Measurements from ENCODE around the gene MAPRE2.

The MAPRE2 gene

GRCh38 chr18:35086704-35087103 is 45.5 kb downstream of the MAPRE2 start:
- peaks cover 50% of the 10 kb centered on the region for H3K4me1 Mint-ChIP-seq (ENCODE audit: low read depth)
- no peaks in the 10 kb centered on the region for H3K9me3 Mint-ChIP-seq

GRCh38 chr18:35087726-35088125 is 46.5 kb downstream of the MAPRE2 start:
- peaks cover 53% of the 10 kb centered on the region for H3K4me1 Mint-ChIP-seq (ENCODE audit: low read depth)
- no peaks in the 10 kb centered on the region for H3K27me3 Mint-ChIP-seq
- no peaks in the 10 kb centered on the region for H3K9me3 Mint-ChIP-seq
- peaks cover 34% of the 10 kb centered on the region for H3K36me3 Mint-ChIP-seq (ENCODE audit: low read depth)
- no peak overlapping the region for H3K27ac Mint-ChIP-seq
- H3K4me3 Mint-ChIP-seq, result no peak overlapping the region

More at GRCh38 chr18:35086704-35087103, 45.5 kb downstream of the MAPRE2 start:
- Mint-ChIP-seq H3K27ac (no peak overlapping the region), H3K4me3 (no peak overlapping the region), H3K36me3 (ENCODE audit: low read depth) (peaks cover 33% of the 10 kb centered on the region), H3K27me3 (no peaks in the 10 kb centered on the region)

- Mint-ChIP-seq H3K4me1 (ENCODE audit: low read depth) (peaks cover 49% of the 10 kb centered on the region), H3K27me3 (no peaks in the 10 kb centered on the region), H3K36me3 (ENCODE audit: low read depth) (peaks cover 27% of the 10 kb centered on the region), H3K4me3 (no peak overlapping the region), H3K9me3 (no peaks in the 10 kb centered on the region), H3K27ac (no peak overlapping the region)
These were observed 47.7 kb downstream of the MAPRE2 start for GRCh38 chr18:35088921-35089320.

- no peak overlapping the region for H3K27ac Mint-ChIP-seq
- H3K27me3 Mint-ChIP-seq, result no peaks in the 10 kb centered on the region
- peaks cover 49% of the 10 kb centered on the region for H3K4me1 Mint-ChIP-seq (ENCODE audit: low read depth)
- H3K4me3 Mint-ChIP-seq, result no peak overlapping the region
- H3K9me3 Mint-ChIP-seq, result no peaks in the 10 kb centered on the region
- H3K36me3 Mint-ChIP-seq (ENCODE audit: low read depth), result peaks cover 25% of the 10 kb centered on the region
These were observed 48.2 kb downstream of the MAPRE2 start for GRCh38 chr18:35089382-35089781.

- Mint-ChIP-seq H3K4me3 (no peak overlapping the region), H3K27ac (no peak overlapping the region), H3K4me1 (ENCODE audit: low read depth) (peaks cover 51% of the 10 kb centered on the region), H3K9me3 (no peaks in the 10 kb centered on the region), H3K27me3 (no peaks in the 10 kb centered on the region), H3K36me3 (ENCODE audit: low read depth) (peaks cover 21% of the 10 kb centered on the region)
These were observed 48.8 kb downstream of the MAPRE2 start for GRCh38 chr18:35089891-35090550.

DNA sequence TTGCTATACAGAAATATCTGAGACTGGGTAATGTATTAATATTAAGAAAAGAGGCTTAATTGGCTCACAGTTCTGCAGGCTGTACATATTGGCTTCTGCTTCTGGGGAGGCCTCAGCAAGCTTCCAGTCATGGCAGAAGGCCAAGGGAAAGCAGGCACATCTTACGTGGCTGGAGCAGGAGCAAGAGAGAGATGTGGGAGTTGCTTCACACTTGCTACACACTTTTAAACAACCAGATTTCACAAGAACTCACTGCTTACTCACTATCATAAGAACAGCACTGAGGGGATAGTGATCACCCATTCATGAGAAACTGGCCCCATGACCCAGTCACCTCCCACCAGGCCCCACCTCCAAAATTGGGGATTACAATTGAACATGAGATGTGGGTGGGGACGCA is 50.6 kb downstream of the MAPRE2 start:
- Mint-ChIP-seq H3K27me3 (no peaks in the 10 kb centered on the region), H3K4me3 (no peak overlapping the region), H3K4me1 (ENCODE audit: low read depth) (peaks cover 61% of the 10 kb centered on the region), H3K9me3 (no peaks in the 10 kb centered on the region), H3K27ac (no peak overlapping the region), H3K36me3 (ENCODE audit: low read depth) (peaks cover 19% of the 10 kb centered on the region)

GRCh38 chr18:35095983-35096676 is 54.9 kb downstream of the MAPRE2 start:
- Mint-ChIP-seq H3K4me3 (peak overlapping the region; percentile 24), H3K27ac (peak overlapping the region; percentile 79), H3K27me3 (no peaks in the 10 kb centered on the region), H3K36me3 (ENCODE audit: low read depth) (peaks cover 35% of the 10 kb centered on the region), H3K4me1 (ENCODE audit: low read depth) (peaks cover 48% of the 10 kb centered on the region), H3K9me3 (no peaks in the 10 kb centered on the region)

GRCh38 chr18:35096677-35097011 is 55.4 kb downstream of the MAPRE2 start:
- Mint-ChIP-seq H3K4me1 (ENCODE audit: low read depth) (peaks cover 49% of the 10 kb centered on the region), H3K36me3 (ENCODE audit: low read depth) (peaks cover 40% of the 10 kb centered on the region), H3K4me3 (no peak overlapping the region), H3K27me3 (no peaks in the 10 kb centered on the region), H3K9me3 (no peaks in the 10 kb centered on the region), H3K27ac (peak overlapping the region; percentile 50)

- H3K36me3 Mint-ChIP-seq (ENCODE audit: low read depth), result peaks cover 45% of the 10 kb centered on the region
- H3K27me3 Mint-ChIP-seq, result no peaks in the 10 kb centered on the region
- H3K4me3 Mint-ChIP-seq, result no peak overlapping the region
- no peaks in the 10 kb centered on the region for H3K9me3 Mint-ChIP-seq
- H3K27ac Mint-ChIP-seq, result peak overlapping the region; percentile 50
- H3K4me1 Mint-ChIP-seq (ENCODE audit: low read depth), result peaks cover 49% of the 10 kb centered on the region
These were observed 56.0 kb downstream of the MAPRE2 start for GRCh38 chr18:35097195-35097594.

DNA sequence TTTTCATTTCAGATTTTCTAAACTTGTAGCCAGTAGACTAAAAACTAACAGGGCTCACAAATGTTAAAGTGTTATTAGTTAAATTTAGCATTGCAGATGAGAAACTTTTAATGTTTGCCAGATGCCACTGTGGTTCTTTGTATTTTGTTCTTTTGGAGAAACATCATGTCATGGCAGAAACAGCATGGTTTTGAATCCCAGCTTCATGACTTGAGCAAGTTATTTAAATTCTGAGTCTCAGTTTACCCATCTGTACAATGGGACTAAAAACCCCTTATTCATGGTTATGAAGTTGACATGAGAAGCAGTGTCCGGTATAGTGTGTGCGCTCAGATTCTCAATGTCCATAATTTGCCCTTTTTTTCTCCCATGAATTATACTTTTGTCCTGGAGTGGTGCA is 56.5 kb downstream of the MAPRE2 start:
- Mint-ChIP-seq H3K36me3 (ENCODE audit: low read depth) (peaks cover 44% of the 10 kb centered on the region), H3K4me1 (ENCODE audit: low read depth) (peaks cover 45% of the 10 kb centered on the region), H3K27me3 (no peaks in the 10 kb centered on the region), H3K9me3 (no peaks in the 10 kb centered on the region), H3K27ac (no peak overlapping the region), H3K4me3 (no peak overlapping the region)

DNA sequence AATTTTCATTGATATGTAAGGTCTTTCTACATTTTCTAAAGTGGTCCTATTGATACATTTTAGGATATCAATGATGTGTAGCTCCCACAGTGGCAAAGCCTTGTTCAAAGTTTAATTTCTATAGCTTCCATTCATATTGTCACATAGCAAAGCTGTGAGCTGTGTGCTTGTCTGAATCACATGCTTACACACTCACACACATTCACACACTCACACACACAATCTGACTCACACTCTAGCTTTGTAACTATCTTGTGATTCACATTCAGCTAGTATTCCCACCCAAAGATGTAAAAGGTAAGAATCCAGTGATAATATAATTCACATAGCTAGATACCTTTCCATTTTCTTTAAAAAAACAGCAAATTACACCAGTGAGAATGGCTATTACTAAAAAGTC is 58.7 kb downstream of the MAPRE2 start:
- Mint-ChIP-seq H3K4me3 (no peak overlapping the region), H3K9me3 (no peaks in the 10 kb centered on the region), H3K36me3 (ENCODE audit: low read depth) (peaks cover 44% of the 10 kb centered on the region)

GRCh38 chr18:35104391-35105051 is 63.3 kb downstream of the MAPRE2 start:
- H3K9me3 Mint-ChIP-seq, result no peaks in the 10 kb centered on the region
- H3K4me1 Mint-ChIP-seq (ENCODE audit: low read depth), result peaks cover 26% of the 10 kb centered on the region
- H3K36me3 Mint-ChIP-seq (ENCODE audit: low read depth), result peaks cover 49% of the 10 kb centered on the region
- H3K27me3 Mint-ChIP-seq, result no peaks in the 10 kb centered on the region
- H3K27ac Mint-ChIP-seq, result no peak overlapping the region
- H3K4me3 Mint-ChIP-seq, result no peak overlapping the region

More for the DNA sequence above, 58.7 kb downstream of the MAPRE2 start:
- H3K27ac Mint-ChIP-seq, result no peak overlapping the region
- no peaks in the 10 kb centered on the region for H3K27me3 Mint-ChIP-seq
- peaks cover 34% of the 10 kb centered on the region for H3K4me1 Mint-ChIP-seq (ENCODE audit: low read depth)

DNA sequence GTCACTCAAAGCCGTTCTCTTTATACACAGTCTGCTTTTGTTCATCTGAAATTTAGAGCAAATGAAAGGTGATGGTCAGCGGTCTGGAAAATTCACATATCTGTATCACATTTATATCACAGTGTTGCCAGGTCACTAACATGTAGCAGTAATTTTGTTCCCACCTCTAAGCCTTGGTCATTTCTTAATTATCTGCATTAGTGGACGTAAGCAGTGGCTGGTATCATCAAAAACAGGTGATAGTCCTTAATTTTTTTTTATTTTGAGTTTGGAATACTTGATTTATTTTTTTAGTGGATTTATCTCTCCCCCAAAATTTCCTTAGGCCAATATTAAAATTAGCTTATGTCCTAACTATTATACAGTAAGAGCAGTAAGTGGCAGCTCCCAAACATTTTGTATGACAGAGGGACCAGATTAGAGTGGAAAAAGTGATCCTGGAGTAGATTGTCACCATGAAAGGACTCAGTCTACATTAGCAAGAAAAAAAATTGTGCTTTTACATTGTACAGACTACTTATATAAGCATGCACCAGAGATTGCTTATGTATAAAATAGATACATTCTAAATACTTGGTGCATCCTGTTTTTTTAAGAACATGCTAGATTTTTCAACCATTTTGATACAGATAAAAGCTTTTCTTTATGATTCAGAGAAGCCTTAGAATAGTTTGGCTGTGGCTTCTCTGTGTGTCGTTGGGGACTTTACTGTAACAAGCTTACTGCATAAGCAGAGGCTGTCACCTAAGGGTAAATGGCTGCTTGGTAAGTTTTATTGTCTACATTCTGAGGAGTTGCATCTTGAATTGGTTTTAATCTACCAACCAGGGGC is 65.0 kb downstream of the MAPRE2 start:
- Mint-ChIP-seq H3K27ac (peak overlapping the region; percentile 66), H3K4me1 (ENCODE audit: low read depth) (peaks cover 43% of the 10 kb centered on the region), H3K9me3 (no peaks in the 10 kb centered on the region), H3K4me3 (no peak overlapping the region), H3K36me3 (ENCODE audit: low read depth) (peaks cover 47% of the 10 kb centered on the region), H3K27me3 (no peaks in the 10 kb centered on the region)

- H3K27ac Mint-ChIP-seq, result peak overlapping the region; percentile 28
- no peak overlapping the region for H3K4me3 Mint-ChIP-seq
These were observed 65.6 kb downstream of the MAPRE2 start for GRCh38 chr18:35106845-35107148.

GRCh38 chr18:35107216-35107615 is 66.0 kb downstream of the MAPRE2 start:
- H3K4me1 Mint-ChIP-seq (ENCODE audit: low read depth), result peaks cover 44% of the 10 kb centered on the region
- no peak overlapping the region for H3K27ac Mint-ChIP-seq
- H3K4me3 Mint-ChIP-seq, result no peak overlapping the region
- peaks cover 46% of the 10 kb centered on the region for H3K36me3 Mint-ChIP-seq (ENCODE audit: low read depth)
- no peaks in the 10 kb centered on the region for H3K27me3 Mint-ChIP-seq
- no peaks in the 10 kb centered on the region for H3K9me3 Mint-ChIP-seq

More at GRCh38 chr18:35106845-35107148, 65.6 kb downstream of the MAPRE2 start:
- no peaks in the 10 kb centered on the region for H3K9me3 Mint-ChIP-seq
- no peaks in the 10 kb centered on the region for H3K27me3 Mint-ChIP-seq
- H3K4me1 Mint-ChIP-seq (ENCODE audit: low read depth), result peaks cover 45% of the 10 kb centered on the region
- H3K36me3 Mint-ChIP-seq (ENCODE audit: low read depth), result peaks cover 46% of the 10 kb centered on the region

Data from stimulated activated naive CD8-positive, alpha-beta T cell treated with anti-CD3 and anti-CD28 coated beads, Interleukin-15, Interleukin-2, amounts not matched to agents 100 ng/mL and 50 ng/mL, for 24 hours (primary cell).